Hematopoietic multipotent progenitor cell treated with erythropoietin and hydrocortisone succinate and interleukin-3 and kit ligand, for 8 days (in vitro differentiated cells): ENCODE measurements around the gene CDC7.
"Not testable (repeated sequence)": the region's sequence is repeated elsewhere in the genome, so short reads cannot be mapped to it uniquely, and the experiment has no call there.

Source experiments
- DNase-seq: peaks from one replicate; pipeline ENCODE4 v3.0.0-alpha.2; 2015

CDC7 gene

GRCh38 chr1:91500756-91501522, at the start of gene CDC7:
Gene CDC7 (plus strand): TSS chr1:91500851. CDS start chr1:91501717, 866 bp downstream.
- DNase-seq, result peak; percentile 93

- DNase-seq, result peak; percentile 47
These were observed 46.5 kb upstream of the CDC7 start for GRCh38 chr1:91454136-91454535.

GRCh38 chr1:91455334-91455733, 45.3 kb upstream of the CDC7 start:
- DNase-seq, result no peak

- no peak for DNase-seq
These were observed 44.8 kb upstream of the CDC7 start for GRCh38 chr1:91455896-91456295.

- DNase-seq, result not testable (repeated sequence)
These were observed 35.3 kb upstream of the CDC7 start for GRCh38 chr1:91465350-91465749.

GRCh38 chr1:91476533-91477217, 24.0 kb upstream of the CDC7 start:
- DNase-seq, result no peak

GRCh38 chr1:91487469-91487868, 13.2 kb upstream of the CDC7 start:
- DNase-seq, result no peak

GRCh38 chr1:91490501-91490900, 10.2 kb upstream of the CDC7 start:
- no peak for DNase-seq

GRCh38 chr1:91498035-91498434, 2.6 kb upstream of the CDC7 start:
- DNase-seq, result no peak

- DNase-seq, result no peak
These were observed 2.0 kb upstream of the CDC7 start for GRCh38 chr1:91498498-91499245.

GRCh38 chr1:91499346-91499745, 1.3 kb upstream of the CDC7 start:
- no peak for DNase-seq

- peak; percentile 48 for DNase-seq
These were observed 521 bp upstream of the CDC7 start for GRCh38 chr1:91499904-91500755.

GRCh38 chr1:91501523-91501851, 836 bp downstream of the CDC7 start:
- DNase-seq, result no peak

- DNase-seq, result peak; percentile 65
These were observed 1.5 kb downstream of the CDC7 start for GRCh38 chr1:91501971-91502671.

- DNase-seq, result peak; percentile 60
These were observed 2.1 kb downstream of the CDC7 start for GRCh38 chr1:91502672-91503184.

GRCh38 chr1:91503332-91503900, 2.8 kb downstream of the CDC7 start:
- DNase-seq, result no peak

GRCh38 chr1:91503975-91504530, 3.4 kb downstream of the CDC7 start:
- no peak for DNase-seq

GRCh38 chr1:91505086-91505485, 4.4 kb downstream of the CDC7 start:
- DNase-seq, result no peak

GRCh38 chr1:91506071-91506470, 5.4 kb downstream of the CDC7 start:
- no peak for DNase-seq

GRCh38 chr1:91507328-91507727, 6.7 kb downstream of the CDC7 start:
- no peak for DNase-seq

- DNase-seq, result no peak
These were observed 10.1 kb downstream of the CDC7 start for GRCh38 chr1:91510754-91511153.
